Astrocyte (in vitro differentiated cells and primary cell): ENCODE data around the gene PUSL1.

Source experiments
- CTCF ChIP-seq: IDR thresholded peaks from 2 replicates; pipeline ENCODE4 v1.5.1; 2011; ENCODE audit warnings: low read depth, mild to moderate bottlenecking, inconsistent platforms, low read length, moderate library complexity; ENCODE audit not compliant: insufficient read depth
- EZH2 ChIP-seq: IDR thresholded peaks from 2 replicates; pipeline ENCODE4 v1.6.1; 2012; ENCODE audit warnings: mild to moderate bottlenecking, low read length, inconsistent platforms; ENCODE audit not compliant: insufficient read depth

GRCh38 chr1:1351511-1352427 lies 43.4 kb downstream of the PUSL1 start:
- no peak for TF ChIP-seq CTCF
- TF ChIP-seq EZH2, result no peak
